ENCODE measurements around the gene TLR4.
A peak's percentile ranks its signal among the peaks of the same experiment; 100 is the strongest.

The TLR4 gene

GRCh38 chr9:117714282-117714681 lies 10.1 kb downstream of the TLR4 start:
- DNase-seq (ENCODE audit: low read depth): no peak

- DNase-seq (ENCODE audit: low read depth): peak; percentile 53
Observed at GRCh38 chr9:117715411-117715989, 11.3 kb downstream of the TLR4 start.

DNA sequence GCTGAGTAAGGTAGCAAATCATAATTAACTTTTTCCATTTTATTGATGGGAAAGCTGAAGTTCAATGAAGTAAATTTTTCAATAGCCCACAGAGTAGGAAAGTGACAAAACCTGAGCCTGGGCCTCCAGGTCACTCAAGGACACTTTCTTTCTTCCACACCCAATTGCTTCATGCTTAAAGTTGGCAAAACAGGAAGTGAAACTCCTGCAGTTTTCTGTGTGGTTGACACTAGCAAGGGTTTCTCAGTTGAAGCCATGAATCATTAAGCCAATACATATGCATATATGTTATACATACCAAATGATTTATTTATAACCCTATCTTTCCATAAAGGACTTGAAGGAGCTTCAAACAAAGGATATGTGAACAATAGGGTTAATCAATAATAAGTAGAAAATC lies 13.9 kb downstream of the TLR4 start:
- peak; percentile 74 for DNase-seq (ENCODE audit: low read depth)

DNA sequence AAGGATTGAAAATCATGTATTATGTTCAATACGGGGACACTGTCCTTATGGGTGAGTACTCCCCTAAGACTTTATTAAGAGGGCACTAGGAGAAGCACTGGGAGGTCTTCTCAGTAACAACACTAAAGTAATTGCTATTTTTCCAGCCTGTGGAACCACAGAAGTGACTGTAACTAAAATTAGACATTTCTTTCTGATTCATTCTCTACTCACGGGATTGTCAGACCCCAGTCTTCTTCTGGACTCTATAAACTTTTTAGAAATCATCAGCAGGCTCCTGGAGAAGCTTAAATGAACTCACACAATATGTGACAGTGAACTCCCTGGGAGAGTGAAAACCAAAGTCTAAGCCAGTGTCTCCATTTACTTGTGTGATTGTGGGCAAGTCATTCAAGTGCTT lies 14.5 kb downstream of the TLR4 start:
- DNase-seq (ENCODE audit: low read depth): no peak

DNA sequence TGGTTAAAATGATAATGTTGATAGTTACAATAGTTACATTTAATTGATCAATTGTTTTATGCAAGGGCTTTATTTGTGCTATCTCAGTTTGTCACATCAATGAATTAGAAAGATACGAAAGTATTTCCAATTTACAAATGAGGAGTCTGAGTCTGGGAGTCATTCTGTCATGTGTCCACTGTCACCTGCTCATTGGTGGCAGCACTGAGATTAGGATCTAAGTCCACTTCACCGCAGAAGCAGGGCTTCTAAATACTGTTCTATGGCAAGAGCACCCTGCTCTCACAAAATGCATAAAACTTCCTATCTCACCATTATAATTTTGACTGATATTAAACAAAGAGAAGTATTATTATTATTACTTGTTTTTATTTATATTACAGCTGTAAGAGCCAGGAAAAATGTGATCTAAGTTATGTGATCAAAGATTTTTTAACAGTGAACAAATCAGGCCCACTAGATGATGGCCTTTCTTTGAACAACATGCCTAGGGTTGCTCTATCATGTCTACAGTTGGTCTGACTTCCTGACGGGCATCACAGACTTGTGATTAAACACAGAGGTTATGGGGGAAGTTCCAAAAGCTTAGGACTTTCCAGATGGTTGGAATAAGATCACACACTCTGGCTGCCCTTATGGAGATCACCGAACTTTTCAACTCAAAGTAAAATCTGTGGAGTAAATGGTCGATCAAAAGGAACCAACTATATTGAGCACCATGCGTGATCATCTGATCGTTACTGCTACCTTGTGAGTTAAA lies 15.1 kb downstream of the TLR4 start:
- no peak for DNase-seq (ENCODE audit: low read depth)

DNA sequence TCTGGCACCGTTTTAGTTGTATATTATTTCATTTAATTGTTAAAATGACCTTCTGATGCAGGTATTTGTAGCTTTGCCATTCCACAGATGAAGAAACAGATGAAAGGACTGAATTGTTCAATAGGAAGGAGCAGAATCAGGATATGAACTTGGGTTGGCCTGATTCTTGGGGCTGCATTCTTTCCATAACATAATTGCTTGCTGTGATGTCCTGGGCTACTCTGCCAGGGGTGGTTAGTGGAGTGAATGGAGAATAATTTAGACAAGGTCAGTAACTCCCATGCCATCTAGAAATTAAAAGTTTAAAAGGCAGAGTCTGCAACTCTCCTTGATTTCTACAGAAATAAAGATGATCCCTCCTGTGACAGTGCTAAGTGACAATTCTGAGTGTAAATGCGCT lies 15.9 kb downstream of the TLR4 start:
- no peak for DNase-seq (ENCODE audit: low read depth)

- DNase-seq (ENCODE audit: low read depth): peak; percentile 53
Observed at GRCh38 chr9:117720555-117720954, 16.4 kb downstream of the TLR4 start.

- no peak for DNase-seq (ENCODE audit: low read depth)
Observed at GRCh38 chr9:117720987-117721386, 16.8 kb downstream of the TLR4 start.

DNA sequence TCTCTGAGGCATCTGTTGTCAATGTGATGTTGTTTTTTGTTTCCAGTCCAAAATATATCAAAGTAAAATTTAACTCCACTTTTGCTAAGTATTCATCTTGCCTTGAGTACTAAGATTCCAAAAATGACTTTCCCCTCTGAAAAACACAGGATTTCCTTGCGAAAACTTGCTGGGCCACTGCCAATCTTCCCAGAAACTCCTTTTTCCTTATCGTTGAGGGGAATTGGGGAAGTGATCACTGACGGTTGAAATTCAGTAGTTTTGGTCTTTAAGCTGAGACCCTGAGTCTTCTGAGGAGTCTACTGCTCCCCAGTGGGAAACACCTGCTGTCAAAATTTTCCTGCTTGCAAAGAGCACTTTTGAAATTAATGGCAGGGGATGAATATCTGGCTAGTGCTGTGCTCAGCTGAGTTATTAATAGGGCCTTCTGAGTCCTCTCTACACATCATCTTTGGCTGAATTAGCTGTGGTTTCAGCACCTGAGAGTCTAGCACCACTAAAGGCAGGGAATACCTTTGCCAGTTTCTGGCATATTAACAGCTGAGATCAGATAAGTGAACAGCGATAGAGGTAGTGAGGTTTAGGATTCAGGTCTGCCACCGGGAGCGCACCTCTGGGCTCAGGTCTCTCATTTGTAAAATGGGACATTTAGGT lies 18.0 kb downstream of the TLR4 start:
- no peak for DNase-seq (ENCODE audit: low read depth)

DNA sequence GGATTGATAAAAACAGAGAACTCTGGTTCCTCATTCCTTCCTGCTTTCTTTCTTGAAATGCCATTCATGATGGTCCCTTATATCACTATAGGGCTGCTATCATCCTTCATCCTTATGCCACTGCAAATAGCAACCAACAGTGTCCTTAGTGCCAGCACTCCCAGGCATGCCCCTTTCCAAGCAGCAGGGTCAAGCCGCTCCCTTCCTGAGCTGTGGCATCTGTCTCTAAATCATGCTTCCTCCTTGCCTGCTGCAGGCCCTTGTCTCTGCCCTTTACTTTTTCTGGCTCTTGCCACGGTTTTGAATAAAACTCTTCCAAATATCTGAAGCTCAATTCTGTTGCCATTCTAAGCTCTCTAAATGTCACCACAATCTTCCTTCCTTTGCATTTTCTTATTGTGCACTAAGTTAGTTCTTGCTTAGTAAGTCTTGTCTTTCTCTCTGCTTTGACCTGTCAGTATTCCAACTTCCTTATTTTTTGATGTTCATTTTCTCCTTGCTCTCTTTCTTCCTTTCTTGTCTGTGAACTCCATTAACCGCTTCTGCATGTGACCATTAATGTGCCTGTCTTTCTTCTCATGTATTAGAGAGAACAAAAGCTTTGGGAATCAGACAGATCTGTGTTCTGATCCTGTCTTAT lies 19.9 kb downstream of the TLR4 start:
- no peak for DNase-seq (ENCODE audit: low read depth)

DNA sequence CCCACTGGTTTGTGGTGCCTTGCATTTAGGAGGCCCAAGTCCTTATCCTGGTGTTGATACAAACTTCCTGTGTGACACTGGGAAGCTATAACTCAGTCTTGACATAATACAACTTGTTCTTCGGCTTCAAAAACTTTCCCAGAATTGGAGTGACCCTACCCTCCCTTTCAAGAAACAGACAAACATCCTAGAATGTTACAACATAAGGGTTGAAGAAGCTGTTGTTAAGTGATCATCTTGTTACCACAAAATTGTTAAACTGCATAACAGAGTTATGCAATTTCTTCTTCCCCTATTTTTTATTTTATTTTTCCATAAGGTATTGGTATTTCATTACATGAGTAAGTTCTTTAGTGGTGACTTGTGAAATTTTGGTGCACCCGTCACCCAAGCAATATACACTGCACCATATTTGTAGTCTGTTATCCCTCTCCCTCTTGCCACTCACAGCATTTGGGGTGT lies 21.3 kb downstream of the TLR4 start:
- peak; percentile 92 for DNase-seq (ENCODE audit: low read depth)

GRCh38 chr9:117729375-117729774 lies 25.2 kb downstream of the TLR4 start:
- no peak for DNase-seq (ENCODE audit: low read depth)

DNA sequence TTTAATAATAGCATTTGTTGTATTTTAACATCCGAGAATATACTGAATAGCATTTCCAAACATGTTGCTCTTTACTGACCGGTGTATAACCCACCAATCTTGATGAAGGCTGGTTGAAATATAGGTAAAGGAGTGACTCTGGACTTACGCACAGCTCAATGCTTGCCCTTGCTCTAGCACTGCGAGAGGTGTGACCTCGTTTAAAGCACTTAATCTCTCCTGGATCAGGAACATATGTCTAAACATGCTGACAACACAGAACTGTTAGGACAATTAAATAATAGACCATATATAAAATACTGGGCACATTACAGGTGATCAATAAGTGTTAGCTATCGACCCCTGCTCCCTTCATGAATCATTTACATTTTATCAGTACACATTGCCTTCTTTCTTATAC lies 28.3 kb downstream of the TLR4 start:
- DNase-seq (ENCODE audit: low read depth): no peak

DNA sequence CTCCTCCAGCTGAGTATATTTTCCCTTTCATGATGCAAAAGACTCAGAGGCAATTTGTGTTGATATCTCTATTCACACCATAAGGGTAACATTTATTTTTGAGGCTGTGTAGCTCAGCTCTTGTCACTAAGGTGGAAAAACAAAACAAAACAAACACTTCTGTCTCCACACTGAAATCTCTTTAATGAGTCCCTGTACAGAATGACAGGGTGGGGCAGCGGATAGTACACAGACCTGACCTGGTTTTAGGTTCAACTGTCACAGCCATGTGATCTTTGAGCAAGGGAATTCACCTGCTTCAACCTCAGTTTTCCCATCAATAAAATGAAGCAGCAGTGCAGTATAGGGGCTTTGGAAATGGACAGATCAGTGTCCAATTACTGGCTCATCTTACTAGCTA lies 29.3 kb downstream of the TLR4 start:
- no peak for DNase-seq (ENCODE audit: low read depth)

GRCh38 chr9:117734082-117734481 lies 29.9 kb downstream of the TLR4 start:
- DNase-seq (ENCODE audit: low read depth): no peak

DNA sequence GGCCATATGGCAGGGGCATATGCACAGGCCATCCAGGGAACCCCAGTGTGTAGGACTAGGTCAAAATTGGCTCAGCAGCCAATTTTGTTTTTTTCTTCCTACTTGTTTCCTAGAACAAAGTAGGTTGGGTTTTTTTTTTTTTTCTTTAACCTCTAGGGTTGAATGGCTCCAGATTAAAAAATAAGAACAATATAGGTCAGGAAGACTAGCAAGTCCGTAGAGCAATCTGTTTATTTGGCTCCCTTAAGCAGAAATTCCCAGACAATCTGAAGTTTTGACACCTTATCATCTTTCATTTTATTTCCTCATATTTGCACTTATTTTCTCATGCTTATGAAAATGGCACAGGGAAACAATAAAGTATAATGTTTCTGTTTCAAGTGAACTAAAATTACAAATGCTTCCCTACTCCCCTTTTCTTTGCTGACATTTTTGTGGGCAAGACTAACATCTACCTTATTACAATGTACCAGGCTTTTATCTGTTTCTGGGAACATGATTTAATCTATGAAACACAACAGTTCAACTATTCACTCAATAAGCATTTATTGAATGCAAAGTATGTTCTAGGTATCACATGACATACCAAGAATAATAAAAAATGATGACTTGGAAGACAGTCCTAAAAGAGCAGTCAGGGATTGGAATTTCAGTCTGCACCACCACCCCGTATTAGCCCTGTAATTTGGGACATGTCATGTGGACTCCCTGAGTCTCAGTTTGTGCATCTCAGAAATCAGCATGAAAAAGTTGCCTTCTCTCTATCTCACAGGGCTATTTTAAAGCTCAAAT lies 30.5 kb downstream of the TLR4 start:
- peak; percentile 84 for DNase-seq (ENCODE audit: low read depth)

GRCh38 chr9:117737721-117738226 lies 33.6 kb downstream of the TLR4 start:
- DNase-seq (ENCODE audit: low read depth): no peak

- DNase-seq (ENCODE audit: low read depth): no peak
Observed at GRCh38 chr9:117739206-117739605, 35.0 kb downstream of the TLR4 start.

- no peak for DNase-seq (ENCODE audit: low read depth)
Observed at GRCh38 chr9:117739624-117740347, 35.6 kb downstream of the TLR4 start.

- DNase-seq (ENCODE audit: low read depth): no peak
Observed at GRCh38 chr9:117742131-117742530, 37.9 kb downstream of the TLR4 start.

DNA sequence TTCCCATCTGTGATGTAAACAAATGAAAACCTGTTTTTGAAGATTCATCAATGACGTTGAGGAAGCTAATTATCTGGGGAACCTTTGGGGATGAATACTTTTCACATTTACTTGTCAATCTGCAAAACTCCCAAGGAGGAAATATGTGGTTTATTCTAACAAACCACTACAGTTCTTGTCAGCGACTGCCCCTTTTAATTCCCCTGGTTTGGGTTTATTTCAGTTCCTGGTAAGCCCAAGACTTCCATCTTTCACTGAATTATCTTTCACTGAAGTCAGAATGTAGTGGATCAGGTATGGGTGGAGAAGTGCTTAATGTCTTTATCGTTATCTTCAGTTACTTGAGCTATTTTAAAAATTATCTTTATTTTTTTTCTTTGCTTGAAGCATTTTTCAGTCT lies 40.2 kb downstream of the TLR4 start:
- DNase-seq (ENCODE audit: low read depth): no peak

All from iris pigment epithelial cell (primary cell).